Natural killer cell (primary cell): ENCODE measurements around the gene RTBDN. TPM values are rescaled to one million over a fixed set of nuclear protein-coding genes. Genes with fewer than 3 reads are reported as not detected.
"Not testable (repeated sequence)": the region's sequence is repeated elsewhere in the genome, so short reads cannot be mapped to it uniquely, and the experiment has no call there.

ENCODE experiments used
- ATAC-seq, 3 donors: fragments of 150-1000 bp in 2 of 3; fragments of 200-7000 bp in 1 of 3; cut with Tn5 transposase; 1 replicate in 1 of 3; 2 replicates in 2 of 3; pipeline ENCODE4 v1.10.0; 2021; ENCODE audit warnings: mild to moderate bottlenecking in 2 of 3, moderate library complexity in 2 of 3
- DNase-seq, 2 donors: peaks; one replicate each; pipeline versions ENCODE4 v3.0.0 to v3.0.0-alpha.2; 2013 to 2021; ENCODE audit warnings: mixed read lengths in 1 of 2
- H3K27ac ChIP-seq: one replicate; pipeline ENCODE4 v1.5.1; 2013; ENCODE audit warnings: mild to moderate bottlenecking, low read length
- H3K27me3 ChIP-seq: one replicate; pipeline ENCODE4 v1.6.1; 2013; ENCODE audit warnings: low read length; ENCODE audit not compliant: control insufficient read depth, insufficient read depth
- H3K36me3 ChIP-seq: one replicate; pipeline ENCODE4 v1.6.1; 2013; ENCODE audit warnings: low read length; ENCODE audit not compliant: control insufficient read depth, insufficient read depth
- H3K4me1 ChIP-seq: one replicate; pipeline ENCODE4 v1.6.1; 2013; ENCODE audit warnings: low read length; ENCODE audit not compliant: control insufficient read depth, insufficient read depth
- H3K4me3 ChIP-seq: one replicate; pipeline ENCODE4 v1.5.1; 2013; ENCODE audit warnings: low read length
- H3K9me3 ChIP-seq: one replicate; pipeline ENCODE4 v1.6.1; 2013; ENCODE audit warnings: low read length; ENCODE audit not compliant: control insufficient read depth, insufficient read depth
- H3K27ac Mint-ChIP-seq, 2 donors: one replicate each; pipeline ENCODE4 v1.8.0; 2022; ENCODE audit warnings: mild to moderate bottlenecking in 2 of 2, mixed read lengths in 2 of 2, moderate library complexity in 1 of 2
- H3K27me3 Mint-ChIP-seq, 2 donors: one replicate each; pipeline ENCODE4 v1.8.0; 2022; ENCODE audit warnings: low read depth in 2 of 2, mixed read lengths in 2 of 2
- H3K36me3 Mint-ChIP-seq: one replicate; pipeline ENCODE4 v1.8.0; 2022; ENCODE audit warnings: mixed read lengths
- H3K4me1 Mint-ChIP-seq, 2 donors: one replicate each; pipeline ENCODE4 v1.8.0; 2022; ENCODE audit warnings: mixed read lengths in 2 of 2
- H3K4me3 Mint-ChIP-seq: one replicate; pipeline ENCODE4 v1.8.0; 2022; ENCODE audit warnings: mild to moderate bottlenecking, moderate library complexity, mixed read lengths
- H3K9me3 Mint-ChIP-seq, 2 donors: one replicate each; pipeline ENCODE4 v1.8.0; 2022; ENCODE audit warnings: mixed read lengths in 2 of 2
- WGBS: methylation state at CpG from one replicate; pipeline ENCODE4 v1.1.7; 2013; ENCODE audit warnings: missing lambda C conversion rate; ENCODE audit not compliant: insufficient coverage; 5-methylcytosine and 5-hydroxymethylcytosine counted together
- intact Hi-C: fragments of 100-400 bp; cut with micrococcal nuclease; formaldehyde crosslinking; loops from one replicate; pipeline ENCODE4 v1.14.2; 2022
- total RNA-seq, 4 donors: library from RNA; stranded (reverse); fragments of 120-200 nt in 1 of 4; gene quantifications; one replicate each; pipeline versions ENCODE4 v1.2.3 to v1.2.4, GENCODE V29; 2013 to 2022
- TF ChIP-seq, protein P1 (sequence below): fragments of 200-600 bp; IDR thresholded peaks from one replicate; pipeline ENCODE4 v1.8.0; 2022; ENCODE audit warnings: antibody characterized with exemption

Gene RTBDN
- total RNA-seq, 3 donors from 2014 or later (not counting 1 experiment from before 2014, with no cell fraction given) = not detected

GRCh38 chr19:12800466-12800770, 34.0 kb downstream of the RTBDN start:
- intact Hi-C loops = no loop called here
- DNase-seq (peak in 1 of 2 donors; percentile 20), ATAC-seq (no peak)
- Histone ChIP-seq H3K4me1 (peaks cover 36% of the 10 kb centered on the region), H3K27me3 (peaks cover 6% of the 10 kb centered on the region), H3K9me3 (no peaks in the 10 kb centered on the region), H3K4me3 (no peak overlapping the region), H3K27ac (no peak overlapping the region), H3K36me3 (no peaks in the 10 kb centered on the region)
- TF ChIP-seq, protein P1, sequence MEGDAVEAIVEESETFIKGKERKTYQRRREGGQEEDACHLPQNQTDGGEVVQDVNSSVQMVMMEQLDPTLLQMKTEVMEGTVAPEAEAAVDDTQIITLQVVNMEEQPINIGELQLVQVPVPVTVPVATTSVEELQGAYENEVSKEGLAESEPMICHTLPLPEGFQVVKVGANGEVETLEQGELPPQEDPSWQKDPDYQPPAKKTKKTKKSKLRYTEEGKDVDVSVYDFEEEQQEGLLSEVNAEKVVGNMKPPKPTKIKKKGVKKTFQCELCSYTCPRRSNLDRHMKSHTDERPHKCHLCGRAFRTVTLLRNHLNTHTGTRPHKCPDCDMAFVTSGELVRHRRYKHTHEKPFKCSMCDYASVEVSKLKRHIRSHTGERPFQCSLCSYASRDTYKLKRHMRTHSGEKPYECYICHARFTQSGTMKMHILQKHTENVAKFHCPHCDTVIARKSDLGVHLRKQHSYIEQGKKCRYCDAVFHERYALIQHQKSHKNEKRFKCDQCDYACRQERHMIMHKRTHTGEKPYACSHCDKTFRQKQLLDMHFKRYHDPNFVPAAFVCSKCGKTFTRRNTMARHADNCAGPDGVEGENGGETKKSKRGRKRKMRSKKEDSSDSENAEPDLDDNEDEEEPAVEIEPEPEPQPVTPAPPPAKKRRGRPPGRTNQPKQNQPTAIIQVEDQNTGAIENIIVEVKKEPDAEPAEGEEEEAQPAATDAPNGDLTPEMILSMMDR = no peak
- 100% methylated on average over 1 of the region's 1 CpG for WGBS
- H3K9me3 Mint-ChIP-seq = no peaks in the 10 kb centered on the region
- no peaks in the 10 kb centered on the region for H3K36me3 Mint-ChIP-seq
- H3K4me3 Mint-ChIP-seq = peak overlapping the region; percentile 88
- H3K4me1 Mint-ChIP-seq = peaks cover 25 to 28% of the 10 kb centered on the region in 2 donors
- peaks cover 0 to 12% of the 10 kb centered on the region in 2 donors for H3K27me3 Mint-ChIP-seq
- no peak overlapping the region for H3K27ac Mint-ChIP-seq

GRCh38 chr19:12799742-12800465, 34.5 kb downstream of the RTBDN start:
- H3K27me3 ChIP-seq = peaks cover 6% of the 10 kb centered on the region
- no peaks in the 10 kb centered on the region for H3K9me3 Mint-ChIP-seq
- DNase-seq (peak in 1 of 2 donors; percentile 13), ATAC-seq (no peak)
- H3K4me3 ChIP-seq = no peak overlapping the region
- intact Hi-C loops = loop anchor here (10.0 kb wide), 2 partner anchors 125 to 355 kb away; partner anchors contain the start of genes IER2 and STX10
- peak overlapping the region; percentile 13 for H3K4me3 Mint-ChIP-seq
- H3K36me3 Mint-ChIP-seq = no peaks in the 10 kb centered on the region
- WGBS = 95% methylated on average over 18 of the region's 18 CpGs
- peaks cover 38% of the 10 kb centered on the region for H3K4me1 ChIP-seq
- H3K9me3 ChIP-seq = no peaks in the 10 kb centered on the region
- H3K36me3 ChIP-seq = no peaks in the 10 kb centered on the region
- H3K27ac ChIP-seq = no peak overlapping the region
- H3K4me1 Mint-ChIP-seq = peaks cover 25 to 28% of the 10 kb centered on the region in 2 donors
- TF ChIP-seq, protein P1 = no peak
- no peak overlapping the region for H3K27ac Mint-ChIP-seq
- H3K27me3 Mint-ChIP-seq = peaks cover 0 to 12% of the 10 kb centered on the region in 2 donors

DNA sequence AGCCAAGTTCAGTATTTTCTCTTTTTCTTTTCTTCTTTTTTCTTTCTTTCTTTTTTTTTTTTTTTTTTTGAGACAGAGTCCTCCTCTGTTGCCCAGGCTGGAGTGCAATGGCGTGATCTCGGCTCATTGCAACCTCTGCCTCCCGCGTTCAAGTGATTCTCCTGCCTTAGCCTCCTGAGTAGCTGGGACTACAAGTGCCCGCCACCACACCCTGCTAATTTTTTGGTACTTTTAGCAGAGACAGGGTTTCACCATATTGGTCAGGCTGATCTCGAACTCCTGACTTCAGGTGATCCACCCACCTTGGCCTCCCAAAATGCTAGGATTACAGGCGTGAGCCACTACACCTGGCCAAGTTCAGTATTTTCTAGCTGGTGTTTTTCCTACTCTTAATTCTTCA, 36.8 kb downstream of the RTBDN start:
- not testable (repeated sequence) for H3K27ac ChIP-seq, H3K9me3 ChIP-seq, H3K4me3 ChIP-seq, H3K9me3 Mint-ChIP-seq, ATAC-seq, DNase-seq, H3K36me3 Mint-ChIP-seq, H3K36me3 ChIP-seq, H3K27me3 ChIP-seq, H3K4me3 Mint-ChIP-seq
- peaks cover 48% of the 10 kb centered on the region for H3K4me1 ChIP-seq
- 96% methylated on average over 7 of the region's 7 CpGs for WGBS
- Mint-ChIP-seq H3K27me3 (peaks cover 0 to 12% of the 10 kb centered on the region in 2 donors), H3K27ac (peak overlapping the region in 1 of 2 donors; percentile 51), H3K4me1 (peaks cover 34 to 41% of the 10 kb centered on the region in 2 donors)
- intact Hi-C loops = loop anchor here (10.0 kb wide), 2 partner anchors 123 to 357 kb away; partner anchors contain the start of genes IER2 and STX10

GRCh38 chr19:12797141-12797587, 37.2 kb downstream of the RTBDN start:
- 93% methylated on average over 6 of the region's 6 CpGs for WGBS
- ATAC-seq = no peak
- Histone ChIP-seq H3K27ac (no peak overlapping the region), H3K36me3 (no peaks in the 10 kb centered on the region), H3K27me3 (peaks cover 5% of the 10 kb centered on the region), H3K9me3 (no peaks in the 10 kb centered on the region), H3K4me3 (no peak overlapping the region), H3K4me1 (peaks cover 43% of the 10 kb centered on the region)
- H3K4me1 Mint-ChIP-seq = peaks cover 30 to 36% of the 10 kb centered on the region in 2 donors
- intact Hi-C loops = loop anchor here (10.0 kb wide), 2 partner anchors 122 to 358 kb away; partner anchors contain the start of genes IER2 and STX10
- H3K36me3 Mint-ChIP-seq = no peaks in the 10 kb centered on the region
- peak overlapping the region in 1 of 2 donors; percentile 51 for H3K27ac Mint-ChIP-seq
- TF ChIP-seq, protein P1 = no peak
- H3K9me3 Mint-ChIP-seq = no peaks in the 10 kb centered on the region
- peak in 1 of 2 donors; percentile 30 for DNase-seq
- H3K4me3 Mint-ChIP-seq = no peak overlapping the region
- peaks cover 0 to 7% of the 10 kb centered on the region in 2 donors for H3K27me3 Mint-ChIP-seq
